Endothelial cell of umbilical vein (primary cell): ENCODE measurements around the gene CEBPB. TPM values are rescaled to one million over a fixed set of nuclear protein-coding genes. Genes with fewer than 3 reads are reported as not detected.

Experiments
- BruUV-seq: library from RNA; stranded (reverse); fragments of 400-500 nt; replicated peaks from 2 replicates; lab custom pipeline; 2021; lab: Mats Ljungman, UMichigan
- CTCF ChIA-PET: fragments of 300-600, 350-600 bp; sonication (Branson Sonifier 250); formaldehyde crosslinking; loops from one replicate; lab custom pipeline; 2021; ENCODE audit warnings: antibody characterized with exemption, inconsistent platforms; lab: Charles Lee
- POLR2A ChIA-PET: fragments of 300-600, 350-600 bp; sonication (Branson Sonifier 250); formaldehyde crosslinking; loops from one replicate; lab custom pipeline; 2021; ENCODE audit warnings: antibody characterized with exemption, inconsistent platforms; lab: Charles Lee
- DNase-seq: peaks from one replicate; pipeline ENCODE4 v3.0.0-alpha.2; 2011; ENCODE audit warnings: low read depth, low spot score
- FAIRE-seq: peaks from 2 replicates; lab custom pipeline; 2011; peaks lifted over from hg19 to GRCh38; lab: Jason Lieb, UNC
- H2AFZ ChIP-seq: 2 replicates; pipeline ENCODE4 v1.6.0; 2012; ENCODE audit warnings: low read depth, low read length, control low read depth, inconsistent platforms
- H3K27ac ChIP-seq: 2 replicates; pipeline ENCODE4 v1.5.1; 2011; ENCODE audit warnings: low read depth, mild to moderate bottlenecking, control low read depth, low read length, moderate library complexity; ENCODE audit not compliant: insufficient read depth
- H3K27me3 ChIP-seq, 2 experiments: 2 replicates each; pipeline versions ENCODE4 v1.6.0 to v1.6.1; 2011; ENCODE audit warnings: low read length in 2 of 2, mixed read lengths in 1 of 2; ENCODE audit not compliant: control insufficient read depth in 2 of 2, insufficient read depth in 2 of 2
- H3K36me3 ChIP-seq, 2 experiments: 2 replicates in 1 of 2; 3 replicates in 1 of 2; pipeline ENCODE4 v1.5.1; 2011; ENCODE audit warnings: low read length in 2 of 2, mild to moderate bottlenecking in 1 of 2, moderate library complexity in 1 of 2; ENCODE audit not compliant: control insufficient read depth in 2 of 2, insufficient read depth in 2 of 2; ENCODE audit errors: extremely low read depth in 1 of 2
- H3K4me1 ChIP-seq: 3 replicates; pipeline ENCODE4 v1.5.1; 2011; ENCODE audit warnings: mild to moderate bottlenecking, low read length; ENCODE audit not compliant: control insufficient read depth, insufficient read depth; ENCODE audit errors: extremely low read depth
- H3K4me2 ChIP-seq: 2 replicates; pipeline ENCODE4 v1.6.1; 2011; ENCODE audit warnings: low read length, control low read depth, mixed read lengths; ENCODE audit not compliant: insufficient read depth
- H3K4me3 ChIP-seq, 3 experiments: fragments of 200-600 bp in 1 of 3; sonication (generic), shearing (Covaris generic) in 1 of 3; replicated peaks in 1 of 3; 2 replicates each; pipeline ENCODE4 v1.5.1; 2011 to 2016; ENCODE audit warnings: control low read depth in 3 of 3, low read length in 3 of 3, mild to moderate bottlenecking in 2 of 3, inconsistent platforms in 1 of 3, low read depth in 1 of 3, moderate library complexity in 1 of 3; ENCODE audit not compliant: insufficient read depth in 1 of 3
- H3K79me2 ChIP-seq: 2 replicates; pipeline ENCODE4 v1.6.0; 2012; ENCODE audit warnings: low read length, inconsistent platforms; ENCODE audit not compliant: control insufficient read depth, insufficient read depth
- H3K9ac ChIP-seq: replicated peaks from 2 replicates; pipeline ENCODE3; 2011; ENCODE audit warnings: low read length, control low read depth; ENCODE audit not compliant: insufficient read depth; ENCODE audit errors: extremely low read depth
- H3K9me1 ChIP-seq: replicated peaks from 3 replicates; pipeline ENCODE4 v1.6.0; 2011; ENCODE audit warnings: mild to moderate bottlenecking, low read length; ENCODE audit not compliant: control insufficient read depth, insufficient read depth; ENCODE audit errors: extremely low read depth
- H3K9me3 ChIP-seq: replicated peaks from 2 replicates; pipeline ENCODE4 v1.5.1; 2012; ENCODE audit warnings: low read length, inconsistent platforms; ENCODE audit not compliant: control insufficient read depth, insufficient read depth
- H4K20me1 ChIP-seq: replicated peaks from 2 replicates; pipeline ENCODE3; 2011; ENCODE audit warnings: mild to moderate bottlenecking, low read length; ENCODE audit not compliant: control insufficient read depth, insufficient read depth; ENCODE audit errors: extremely low read depth
- CTCF ChIP-seq, 2 donors: IDR thresholded peaks; 1 replicate in 1 of 2; 2 replicates in 1 of 2; pipeline ENCODE4 v1.5.1; 2011; ENCODE audit warnings: low read length in 2 of 2, mild to moderate bottlenecking in 2 of 2, moderate library complexity in 2 of 2, control low read depth in 1 of 2, inconsistent platforms in 1 of 2, low read depth in 1 of 2; ENCODE audit not compliant: insufficient read depth in 1 of 2; ENCODE audit errors: extremely low read depth in 1 of 2
- EZH2 ChIP-seq: IDR thresholded peaks from 2 replicates; pipeline ENCODE4 v1.6.1; 2012; ENCODE audit warnings: borderline replicate concordance, low read depth, mild to moderate bottlenecking, moderate library complexity, low read length, inconsistent platforms; ENCODE audit not compliant: severe bottlenecking
- FOS ChIP-seq: IDR thresholded peaks from 2 replicates; pipeline ENCODE4 v1.6.1; 2011; ENCODE audit warnings: mild to moderate bottlenecking, low read length, moderate library complexity, borderline replicate concordance; ENCODE audit not compliant: insufficient read depth
- GATA2 ChIP-seq: IDR thresholded peaks from 2 replicates; pipeline ENCODE4 v1.7.0; 2011; ENCODE audit warnings: low read depth, mild to moderate bottlenecking, moderate library complexity, mixed read lengths, low read length; ENCODE audit not compliant: insufficient read length, insufficient read depth
- JUN ChIP-seq: IDR thresholded peaks from 2 replicates; pipeline ENCODE4 v1.6.1; 2011; ENCODE audit warnings: borderline replicate concordance, low read depth; ENCODE audit not compliant: insufficient read length, insufficient read depth
- MAX ChIP-seq: IDR thresholded peaks from 2 replicates; pipeline ENCODE4 v1.6.1; 2011; ENCODE audit not compliant: insufficient read depth, insufficient read length
- MYC ChIP-seq: IDR thresholded peaks from one replicate; pipeline ENCODE4 v1.6.1; 2011; ENCODE audit warnings: mild to moderate bottlenecking, low read depth, low read length
- POLR2A ChIP-seq: IDR thresholded peaks from 2 replicates; pipeline ENCODE4 v1.6.1; 2012; ENCODE audit warnings: low read depth, mild to moderate bottlenecking, control low read depth, low read length
- POLR2AphosphoS5 ChIP-seq: IDR thresholded peaks from 2 replicates; pipeline ENCODE4 v1.6.1; 2012; ENCODE audit warnings: low read depth, mild to moderate bottlenecking, control low read depth, low read length, moderate library complexity; ENCODE audit not compliant: insufficient read depth
- dilution Hi-C: fragments of 300-500 bp; cut with MboI; formaldehyde crosslinking; loops from one replicate; pipeline ENCODE4 v1.15.0; 2019; ENCODE audit warnings: low sequenced_read_pairs; ENCODE audit not compliant: extremely low pct_ligation_motif_present
- intact Hi-C: fragments of 100-400 bp; cut with micrococcal nuclease; formaldehyde crosslinking; loops from one replicate; pipeline ENCODE4 v1.10.0; 2022
- polyA plus RNA-seq, 4 experiments: library from polyadenylated mRNA; depleted of rRNA in 3 of 4; stranded (reverse) in 3 of 4; unstranded in 1 of 4; fragments of >200 nt; gene quantifications; 2 replicates each; pipeline versions ENCODE4 v1.2.1 to v1.2.3, GENCODE V29; 2011 to 2012; ENCODE audit warnings: missing spikeins in 1 of 4
- total RNA-seq: library from RNA; stranded (reverse); gene quantifications from 2 replicates; pipeline ENCODE4 v1.2.3, GENCODE V29; 2021

The CEBPB gene
- total and polyA plus RNA-seq, 2 donors (not counting 3 experiments of a cell fraction or from before 2014, with no cell fraction given): 3.7 to 11.4 TPM

- FAIRE-seq (no peak), DNase-seq (no peak)
- no peaks in the 10 kb centered on the region for H4K20me1 ChIP-seq
- no peaks in the 10 kb centered on the region for H3K36me3 ChIP-seq
- dilution Hi-C loops (no loop called here), intact Hi-C loops (no loop called here)
- H3K27ac ChIP-seq: no peak overlapping the region
- CTCF ChIA-PET: no interaction called here
- H3K4me3 ChIP-seq: no peak overlapping the region
- no peak overlapping the region for H3K9ac ChIP-seq
- H2AFZ ChIP-seq: no peak overlapping the region
- TF ChIP-seq JUN: no peak
- no peak for TF ChIP-seq CTCF (IDR thresholded peaks at IDR 0.05; ENCODE audit: extremely low read depth in 1 of 2, insufficient read depth in 1 of 2, low read depth in 1 of 2, low read length in 2 of 2)
- TF ChIP-seq FOS: no peak
- no peak for TF ChIP-seq GATA2
- TF ChIP-seq POLR2A: no peak
- H3K4me1 ChIP-seq: no peaks in the 10 kb centered on the region
- H3K9me3 ChIP-seq: no peaks in the 10 kb centered on the region
- no peaks in the 10 kb centered on the region for H3K9me1 ChIP-seq
- no peaks in the 10 kb centered on the region for H3K27me3 ChIP-seq
- H3K79me2 ChIP-seq: no peaks in the 10 kb centered on the region
- no TSS peak for BruUV-seq
- POLR2A ChIA-PET: no interaction called here
- H3K4me2 ChIP-seq: no peak overlapping the region
Measured at GRCh38 chr20:50198716-50199115, 8.1 kb downstream of the CEBPB start.

- dilution Hi-C loops: no loop called here
- CTCF ChIA-PET: interaction anchor here (1.0 kb wide), 1 partner anchor 388 kb away, joined by 4 read pairs; no protein-coding TSS in a partner anchor
Measured at GRCh38 chr20:50199703-50200102, 9.1 kb downstream of the CEBPB start.

More at GRCh38 chr20:50199703-50200102, 9.1 kb downstream of the CEBPB start:
- FAIRE-seq: no peak
- Histone ChIP-seq H3K4me3 (no peak overlapping the region), H3K27ac (no peak overlapping the region), H3K79me2 (no peaks in the 10 kb centered on the region), H3K9ac (no peak overlapping the region), H3K36me3 (no peaks in the 10 kb centered on the region), H4K20me1 (no peaks in the 10 kb centered on the region), H3K9me3 (no peaks in the 10 kb centered on the region), H3K4me1 (no peaks in the 10 kb centered on the region), H2AFZ (no peak overlapping the region), H3K4me2 (no peak overlapping the region), H3K9me1 (no peaks in the 10 kb centered on the region), H3K27me3 (no peaks in the 10 kb centered on the region)
- DNase-seq: no peak
- TF ChIP-seq MYC (no peak), POLR2AphosphoS5 (no peak), MAX (no peak), JUN (no peak), GATA2 (no peak), FOS (no peak), EZH2 (no peak), CTCF (IDR thresholded peaks at IDR 0.05; ENCODE audit: extremely low read depth in 1 of 2, insufficient read depth in 1 of 2, low read depth in 1 of 2, low read length in 2 of 2) (no peak), POLR2A (no peak)
- BruUV-seq: no TSS peak
- POLR2A ChIA-PET: no interaction called here
- intact Hi-C loops: no loop called here
